ENCODE data around the gene PLXNA1.

PLXNA1 gene

DNA sequence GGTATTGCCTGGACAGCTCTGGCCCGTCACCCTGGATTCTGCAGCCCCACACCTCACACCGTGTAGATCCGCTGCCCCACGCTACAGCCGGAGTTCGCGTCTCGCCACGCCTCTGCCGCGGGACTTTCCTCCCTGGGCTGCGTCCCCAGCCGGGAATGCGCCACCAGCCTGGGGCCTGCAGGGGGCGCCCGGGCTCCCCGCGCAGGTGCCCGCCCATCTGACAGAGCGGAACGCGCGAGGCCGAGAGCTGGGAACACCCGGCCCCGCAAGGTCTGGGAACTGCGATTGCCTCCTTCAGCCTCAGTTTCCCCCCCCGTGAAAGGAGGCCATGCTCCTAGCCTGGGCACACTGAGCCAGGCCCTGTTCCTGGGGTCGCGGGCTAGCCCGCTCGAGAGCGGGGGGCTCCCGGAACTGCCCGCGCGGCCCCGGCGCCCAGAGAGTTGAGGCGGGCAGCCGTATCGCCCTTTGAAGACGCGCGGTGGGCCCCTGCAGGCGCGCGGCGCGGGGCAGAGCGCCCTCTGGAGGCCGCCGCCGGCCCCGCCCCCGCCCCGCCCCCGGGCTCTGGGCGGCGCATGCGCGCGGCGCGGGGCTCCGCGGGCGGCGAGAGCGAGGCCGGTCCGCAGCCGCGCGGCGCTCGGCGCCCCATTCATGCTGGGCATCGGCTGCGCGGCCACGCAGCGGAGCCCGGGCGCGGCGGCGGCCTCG is at the start of gene PLXNA1:
Gene PLXNA1 (plus strand): TSS at position 645 of the 705 bp plus-strand sequence. CDS start 5,479 bp downstream, outside the sequence.
- DNase-seq (ENCODE audit: low spot score) = peak; percentile 50

DNA sequence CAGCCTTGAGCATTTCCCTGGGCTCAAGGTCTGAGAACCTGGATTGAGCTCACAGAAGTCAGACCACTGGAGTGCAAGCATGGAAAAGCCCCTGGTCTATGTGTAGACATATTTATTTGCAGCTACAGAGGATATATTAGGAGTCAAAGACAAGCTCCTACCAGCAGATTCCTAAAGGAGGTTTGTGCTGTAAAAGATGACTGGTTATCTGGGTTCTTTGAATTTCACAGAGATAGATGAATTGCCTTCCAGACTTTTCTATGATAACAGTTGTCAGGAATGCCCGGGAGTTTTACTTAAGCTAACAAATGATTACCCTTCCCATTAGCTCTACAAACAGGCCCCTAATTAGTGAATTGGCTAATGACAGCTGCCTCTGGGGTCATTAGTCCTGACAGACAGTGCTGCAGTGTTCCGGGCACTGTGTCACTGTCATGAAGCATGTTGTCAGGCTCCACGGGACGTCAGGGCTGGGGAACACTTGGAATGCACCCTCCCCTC is 48.8 kb upstream of the PLXNA1 start:
- no peak for DNase-seq (ENCODE audit: low spot score)

DNA sequence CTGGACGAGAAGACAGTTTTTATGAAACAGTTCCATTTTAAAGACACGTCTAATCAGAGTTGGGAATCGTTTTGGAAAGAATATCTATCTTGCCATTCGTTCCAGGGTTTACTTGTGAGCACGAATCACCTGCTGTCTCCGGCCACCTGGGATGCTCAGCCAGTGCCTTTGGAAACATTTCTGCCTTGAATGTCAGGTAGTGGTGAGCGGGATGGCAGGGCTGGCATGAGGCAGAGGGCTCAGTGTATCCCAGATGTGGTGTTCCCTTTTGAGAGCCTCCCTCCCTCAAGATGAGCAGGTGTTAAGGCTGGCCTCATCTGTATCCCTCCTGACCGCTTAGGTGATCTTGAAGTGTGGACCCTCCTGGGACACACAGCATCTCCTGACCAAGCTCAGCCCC is 47.9 kb upstream of the PLXNA1 start:
- DNase-seq (ENCODE audit: low spot score) = no peak

DNA sequence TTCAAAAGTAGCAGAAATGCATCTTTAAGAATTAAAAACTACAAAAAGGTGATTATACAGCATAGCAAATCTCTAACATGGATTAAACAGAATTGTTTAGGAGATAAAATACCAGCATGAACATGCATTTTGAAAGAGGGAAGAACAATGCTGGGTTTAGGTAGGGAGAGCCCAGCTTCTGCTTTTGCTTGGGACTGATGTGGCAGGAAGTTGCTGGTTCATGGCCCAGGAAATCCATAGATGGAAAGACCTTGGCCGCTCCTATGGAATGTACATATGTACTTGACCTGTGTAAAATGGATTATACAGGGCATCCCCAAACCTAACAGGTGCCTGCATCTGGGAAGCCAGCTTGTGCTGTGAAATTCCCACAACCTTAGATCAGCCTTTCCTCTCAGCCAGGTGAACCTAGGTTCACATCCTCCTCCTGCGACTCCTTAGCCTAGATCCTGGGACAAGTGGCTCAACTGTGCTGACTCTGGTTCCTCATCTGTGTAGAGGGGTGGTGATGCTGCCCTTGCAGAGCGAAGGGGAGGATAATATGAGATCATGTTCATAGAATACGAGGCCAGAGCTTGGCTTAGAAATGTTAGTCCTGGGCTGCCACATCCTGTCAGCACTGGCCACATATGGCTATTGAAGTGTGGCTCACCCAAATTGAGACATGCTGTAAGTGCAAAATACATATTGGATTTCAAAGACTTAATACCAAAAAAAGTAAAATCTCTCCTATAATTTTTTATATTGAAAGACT is 47.0 kb upstream of the PLXNA1 start:
- no peak for DNase-seq (ENCODE audit: low spot score)

DNA sequence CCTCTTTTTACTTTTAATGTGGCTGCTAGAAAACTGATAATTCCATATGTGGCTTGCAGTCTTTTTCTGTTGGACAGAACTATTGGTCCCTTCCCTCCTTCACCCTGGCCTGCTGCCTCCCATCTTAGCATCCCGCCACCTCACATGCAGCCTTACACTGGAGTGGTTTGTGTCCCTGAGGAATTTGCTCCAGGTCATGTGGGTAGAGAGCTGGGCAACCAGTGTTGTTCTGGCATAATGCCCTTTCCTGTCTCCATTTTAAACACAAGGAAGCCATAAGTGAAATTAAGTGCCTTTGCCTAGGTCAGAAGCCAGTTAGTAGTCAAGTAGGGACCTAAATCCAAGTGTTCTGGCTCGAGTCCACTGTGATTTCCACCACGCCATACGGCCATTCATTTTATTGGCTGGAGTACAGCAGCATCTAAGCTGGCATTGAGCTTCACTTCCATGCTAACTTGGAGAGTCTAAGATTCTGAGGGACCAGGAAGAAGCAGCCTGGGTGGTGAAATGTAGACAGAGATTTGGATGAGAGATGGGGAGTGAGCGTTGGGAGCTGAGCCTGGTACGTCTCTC is 46.0 kb upstream of the PLXNA1 start:
- DNase-seq (ENCODE audit: low spot score) = no peak

DNA sequence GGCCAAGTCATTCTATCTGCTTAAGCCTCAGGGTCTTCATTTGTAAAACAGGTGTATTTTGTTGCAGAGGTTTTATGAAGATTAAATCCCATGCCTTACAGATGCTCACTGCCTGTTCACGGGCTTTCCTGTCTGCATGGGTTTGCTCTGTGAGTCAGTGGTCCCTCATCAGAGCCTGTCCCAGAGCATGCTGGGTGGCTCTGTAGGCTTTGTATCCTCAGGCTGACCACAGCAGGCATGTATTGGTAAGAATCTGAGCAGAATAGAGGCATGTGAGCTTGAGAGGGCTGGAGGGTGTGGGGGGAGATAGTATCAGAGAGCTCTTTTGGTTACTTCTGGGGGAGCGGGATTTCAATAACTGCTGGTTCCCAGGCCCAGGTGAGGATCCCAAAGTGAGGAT is 45.4 kb upstream of the PLXNA1 start:
- no peak for DNase-seq (ENCODE audit: low spot score)

DNA sequence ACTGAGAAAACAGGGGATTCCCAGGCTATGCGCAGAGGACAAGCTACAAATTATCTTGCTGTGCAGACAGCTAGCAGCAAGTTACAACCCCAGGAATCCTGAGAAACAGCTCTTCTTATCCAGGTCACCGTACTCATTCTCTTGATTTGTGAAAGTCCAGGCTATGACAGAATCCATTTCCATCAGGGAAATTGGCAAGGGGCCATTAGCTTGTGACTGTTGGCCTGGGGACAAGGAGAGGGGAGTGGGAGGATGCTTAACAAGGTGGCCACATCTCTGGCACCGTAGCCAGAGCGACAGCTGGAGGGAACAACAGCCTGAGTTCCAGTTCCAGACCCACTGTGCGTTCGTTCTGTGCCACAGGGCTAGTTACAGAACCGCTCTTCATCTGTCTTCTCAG is 44.9 kb upstream of the PLXNA1 start:
- no peak for DNase-seq (ENCODE audit: low spot score)

DNA sequence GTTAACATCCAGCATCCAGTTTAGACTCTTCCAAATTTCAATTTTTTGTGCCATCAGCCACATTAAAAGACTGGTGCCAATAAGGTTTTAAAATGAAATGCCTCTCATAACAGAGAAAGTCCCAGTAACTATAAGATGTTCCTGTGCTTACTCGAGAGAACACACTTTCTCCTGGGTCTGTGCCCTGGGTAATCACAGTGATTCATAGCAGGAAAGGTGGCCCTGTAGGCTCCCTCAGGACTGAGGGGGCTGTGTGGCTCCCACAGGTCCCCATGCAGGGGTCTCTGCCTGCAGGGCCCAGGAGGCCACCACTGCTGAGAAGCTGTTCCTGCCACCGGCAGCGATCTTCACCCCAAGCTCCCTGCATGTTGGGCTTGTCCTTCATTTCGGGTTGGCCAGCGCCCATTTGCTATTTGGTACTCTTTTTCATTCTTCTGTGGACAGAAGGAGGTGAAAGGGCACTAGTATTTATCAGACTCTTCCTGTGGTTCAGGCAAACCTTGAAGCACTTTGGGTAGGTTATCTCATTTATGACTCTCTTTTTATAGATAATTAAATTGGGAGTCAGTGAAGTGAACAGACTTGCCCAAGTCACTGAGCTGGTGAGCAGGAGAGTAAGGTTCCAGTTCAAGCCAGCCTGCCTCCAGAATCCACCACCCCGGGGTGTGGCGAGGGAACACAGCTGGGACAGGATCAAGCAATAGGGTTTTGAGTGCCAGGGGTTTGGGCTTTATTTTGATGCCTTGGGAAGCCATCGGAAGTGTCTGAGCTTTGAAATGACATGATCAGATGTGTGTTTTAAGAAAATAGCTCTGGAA is 44.2 kb upstream of the PLXNA1 start:
- DNase-seq (ENCODE audit: low spot score) = no peak

DNA sequence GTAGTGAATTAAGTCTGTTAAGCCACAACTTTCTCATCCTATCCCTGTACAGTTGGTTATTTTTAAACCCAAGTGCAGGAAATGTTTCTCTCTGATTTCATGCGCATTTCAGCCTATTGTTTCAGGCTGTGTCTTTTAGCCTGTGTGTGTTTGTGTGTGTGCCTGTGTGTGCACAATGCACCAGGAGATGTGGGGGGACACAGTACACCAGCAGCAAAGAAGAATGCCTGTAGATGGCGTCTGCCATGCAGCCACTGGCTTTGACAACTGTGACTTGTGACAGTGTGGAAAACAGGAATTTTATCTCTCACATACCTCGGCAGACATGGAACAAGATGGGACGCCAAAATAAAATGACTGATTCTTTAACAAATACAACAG is 43.6 kb upstream of the PLXNA1 start:
- no peak for DNase-seq (ENCODE audit: low spot score)

DNA sequence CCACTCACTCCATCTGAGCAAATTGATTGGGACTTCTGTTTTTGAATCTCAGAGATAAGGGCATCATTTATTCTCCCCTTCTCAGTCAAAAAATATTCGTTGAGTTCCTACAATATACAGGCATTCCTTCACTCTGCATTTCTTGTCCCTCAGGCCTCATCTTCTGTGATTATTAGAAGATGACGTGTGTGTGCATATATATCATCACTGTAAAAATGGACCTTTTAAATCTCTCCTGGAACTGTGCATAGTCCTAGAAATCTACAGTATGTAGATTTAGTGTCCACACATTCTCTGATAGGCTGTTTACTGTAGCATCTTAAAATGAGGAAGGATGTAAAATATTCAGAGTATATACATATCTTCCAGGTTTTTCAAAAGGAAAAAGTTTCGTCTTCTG is 43.2 kb upstream of the PLXNA1 start:
- DNase-seq (ENCODE audit: low spot score) = no peak

DNA sequence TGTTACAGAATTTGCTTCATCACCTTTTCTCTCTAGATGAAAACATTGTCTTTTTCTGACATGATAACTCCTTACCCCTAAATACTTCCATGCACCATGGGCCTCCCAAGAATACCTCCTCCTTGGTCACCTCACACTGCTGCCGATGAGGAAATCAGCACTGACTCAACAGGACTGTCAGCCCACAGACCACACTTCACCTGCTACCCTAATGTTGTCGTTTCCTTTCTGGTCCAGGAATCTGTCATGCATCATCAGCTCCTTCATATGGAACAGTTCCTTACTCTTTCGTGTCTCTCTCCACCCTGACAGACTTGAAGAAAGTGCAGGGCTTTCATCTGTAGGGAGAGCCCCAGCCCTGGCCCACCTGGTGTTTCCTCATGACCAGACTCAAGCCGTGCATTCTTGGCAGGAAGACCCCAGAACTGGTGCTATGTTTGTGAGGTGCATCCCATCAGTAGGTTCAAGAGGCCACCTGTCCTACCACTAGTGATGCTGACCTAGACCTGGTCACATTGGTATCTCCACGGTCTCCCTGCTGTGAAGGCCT is 41.1 kb upstream of the PLXNA1 start:
- DNase-seq (ENCODE audit: low spot score) = no peak

DNA sequence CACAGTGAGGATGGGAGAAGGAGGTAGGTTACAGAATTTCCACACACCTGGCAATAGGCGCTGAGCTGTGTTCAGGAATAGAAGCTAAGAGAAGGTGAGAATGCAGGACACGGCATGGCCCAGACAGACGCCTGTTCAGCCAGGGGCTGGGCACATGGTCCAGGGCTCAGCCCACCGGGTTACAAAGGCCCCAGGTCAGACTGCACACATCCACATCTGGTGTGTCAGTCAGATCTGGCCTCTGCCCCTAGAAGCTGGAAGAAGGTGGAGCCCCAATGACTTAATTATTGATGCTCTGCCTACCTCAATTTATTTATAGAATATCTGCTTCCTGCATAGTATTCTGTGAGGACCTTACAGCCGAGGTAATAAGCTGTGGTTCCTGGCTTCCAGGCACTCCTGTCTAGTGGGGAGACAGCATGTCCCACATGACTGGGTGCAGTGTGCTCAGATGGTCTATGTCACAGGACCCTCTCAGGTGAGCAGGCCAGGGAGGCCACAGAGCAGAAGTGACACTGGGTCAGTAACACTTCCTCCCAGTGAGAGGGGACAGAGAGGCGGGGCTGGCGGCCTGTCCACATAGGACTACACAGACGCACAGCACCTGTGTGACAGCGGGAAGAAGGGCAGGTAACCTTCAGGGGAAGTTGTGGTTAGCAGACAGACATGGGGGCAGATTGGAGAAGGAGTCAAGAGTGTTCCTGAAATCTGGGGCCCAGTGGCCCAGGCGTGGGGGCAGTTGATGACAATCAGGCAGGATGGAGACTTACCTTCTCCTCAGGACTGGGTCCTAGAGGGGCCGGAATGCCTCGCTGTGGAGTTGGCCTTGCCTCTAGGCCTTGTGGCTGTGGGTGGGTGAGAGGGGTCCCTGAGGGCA is 38.6 kb upstream of the PLXNA1 start:
- DNase-seq (ENCODE audit: low spot score) = no peak

DNA sequence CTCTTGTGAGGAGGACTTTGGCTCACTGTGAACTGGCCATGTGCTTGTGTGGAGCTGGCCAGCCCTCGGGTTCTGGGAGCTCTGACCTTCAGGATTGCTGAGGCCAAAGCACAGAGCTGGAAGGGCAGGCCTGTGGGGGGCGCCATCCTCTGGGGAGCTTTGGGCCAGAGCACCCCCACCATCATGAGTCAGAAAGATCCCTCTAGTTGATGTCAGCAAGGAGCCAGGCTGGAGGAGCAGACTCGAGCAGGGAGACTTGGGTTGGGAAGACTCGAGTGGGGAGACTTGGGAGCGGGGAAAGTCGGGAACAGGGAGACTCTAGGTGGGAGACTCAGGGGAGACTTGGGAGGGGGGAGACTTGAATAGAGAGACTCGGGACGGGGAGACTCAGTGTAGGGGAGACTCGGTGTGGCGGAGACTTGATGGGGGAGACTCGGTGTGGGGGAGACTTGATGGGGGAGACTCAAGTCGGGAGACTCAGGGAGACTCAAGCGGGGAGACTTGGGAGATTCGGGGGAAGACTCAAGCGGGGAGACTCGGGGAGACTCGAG is 37.7 kb upstream of the PLXNA1 start:
- no peak for DNase-seq (ENCODE audit: low spot score)

DNA sequence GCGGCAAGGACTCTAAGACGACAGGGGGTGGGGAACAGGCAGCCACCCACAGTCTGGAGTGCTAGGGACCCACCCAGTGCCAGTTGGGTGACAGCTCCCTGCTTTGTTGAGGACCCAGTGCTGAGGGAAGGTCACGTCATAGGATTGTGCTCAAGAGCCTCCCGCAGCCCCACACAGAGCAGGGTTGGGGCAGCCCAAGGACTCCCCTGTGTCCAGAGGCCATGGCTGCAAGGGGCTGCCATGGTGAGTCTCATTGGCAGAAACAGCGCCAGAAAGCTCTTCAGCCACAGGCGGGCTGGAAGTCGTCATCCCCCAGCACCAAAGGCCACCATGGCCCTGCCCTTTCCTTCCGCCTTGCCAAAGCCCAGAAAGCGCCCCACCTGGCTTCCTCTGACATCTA is 37.0 kb upstream of the PLXNA1 start:
- no peak for DNase-seq (ENCODE audit: low spot score)

DNA sequence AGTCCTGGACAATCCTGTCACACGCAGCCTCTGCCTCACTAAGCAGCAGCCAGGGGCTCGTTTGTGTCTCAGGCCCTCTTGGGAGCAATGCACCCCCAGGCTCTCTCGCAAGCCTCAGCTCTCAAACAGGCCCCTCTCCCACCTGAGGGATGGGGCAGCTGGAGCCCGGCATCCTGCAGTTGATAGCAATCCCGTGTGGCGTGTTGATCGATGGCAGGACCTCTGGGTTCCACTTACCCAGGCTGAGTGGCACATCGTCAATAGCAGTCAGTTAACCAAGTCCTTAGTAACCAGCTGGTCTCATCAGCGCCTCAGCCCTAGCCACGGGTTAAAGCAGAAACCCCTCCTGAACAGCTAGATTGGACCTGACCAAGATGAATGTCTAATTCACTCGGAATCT is 36.5 kb upstream of the PLXNA1 start:
- no peak for DNase-seq (ENCODE audit: low spot score)

DNA sequence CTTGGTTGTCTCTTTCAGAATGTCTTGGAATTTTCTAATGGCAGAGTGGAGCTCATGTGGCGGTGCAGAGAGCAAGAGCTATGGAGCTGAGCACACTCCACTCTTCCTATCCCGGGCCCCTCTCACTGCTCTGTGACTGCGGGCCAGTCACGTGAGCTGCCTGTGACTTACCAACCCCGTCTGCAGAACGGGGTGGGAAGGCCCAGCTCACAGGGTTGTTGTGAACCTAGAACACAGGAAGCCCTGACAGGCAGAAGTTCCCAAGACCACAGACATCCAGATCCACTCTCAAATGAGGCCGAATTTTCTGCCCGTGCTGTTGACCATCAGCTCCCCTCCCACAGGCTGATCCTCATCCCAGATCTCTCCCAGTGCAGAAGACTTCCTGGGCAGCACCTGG is 35.5 kb upstream of the PLXNA1 start:
- DNase-seq (ENCODE audit: low spot score) = no peak

DNA sequence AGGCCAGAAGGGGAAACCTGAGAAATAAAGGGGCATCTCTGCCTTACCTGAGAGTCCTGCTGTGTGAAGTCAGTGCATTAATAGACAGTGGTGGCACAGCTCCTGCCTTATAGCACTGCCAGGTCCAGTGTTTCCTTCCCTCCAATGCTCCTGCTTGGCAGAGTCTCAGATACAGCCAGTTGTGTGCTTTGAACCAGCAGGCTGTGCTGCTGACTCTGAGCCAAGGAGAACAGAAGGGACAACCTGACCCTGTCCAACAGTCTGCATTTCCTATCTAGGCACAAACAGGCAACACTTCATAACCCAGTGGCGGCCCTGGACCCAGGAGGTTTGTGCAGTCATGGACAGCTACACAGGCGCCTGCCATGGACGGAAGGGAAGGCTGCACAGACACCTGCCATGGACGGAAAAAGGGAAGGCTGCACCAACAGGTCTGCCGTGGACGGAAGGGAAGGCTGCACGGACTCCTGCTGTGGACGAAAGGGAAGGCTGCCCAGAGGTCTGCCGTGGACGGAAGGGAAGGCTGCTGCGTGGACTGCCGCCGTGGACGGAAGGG is 33.9 kb upstream of the PLXNA1 start:
- no peak for DNase-seq (ENCODE audit: low spot score)

DNA sequence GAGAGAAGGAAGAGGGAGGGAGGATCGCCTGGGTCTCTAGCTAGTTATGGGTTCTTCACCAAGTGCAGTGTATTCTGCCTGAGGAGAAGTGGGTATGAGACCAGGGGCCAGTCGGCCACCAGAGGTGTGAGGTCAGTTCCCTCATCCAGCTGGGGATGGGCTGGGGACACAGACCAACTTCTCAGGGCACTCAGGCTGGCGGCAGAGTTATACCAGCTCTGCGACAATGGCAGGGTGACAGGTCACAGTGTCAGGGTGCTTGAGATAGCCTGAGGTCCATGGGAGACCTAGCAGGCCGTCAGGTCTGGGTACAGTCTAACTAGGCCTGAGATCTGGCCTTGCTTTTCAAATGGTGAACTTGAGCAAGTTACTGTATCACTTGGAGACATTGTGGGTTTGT is 31.4 kb upstream of the PLXNA1 start:
- no peak for DNase-seq (ENCODE audit: low spot score)

DNA sequence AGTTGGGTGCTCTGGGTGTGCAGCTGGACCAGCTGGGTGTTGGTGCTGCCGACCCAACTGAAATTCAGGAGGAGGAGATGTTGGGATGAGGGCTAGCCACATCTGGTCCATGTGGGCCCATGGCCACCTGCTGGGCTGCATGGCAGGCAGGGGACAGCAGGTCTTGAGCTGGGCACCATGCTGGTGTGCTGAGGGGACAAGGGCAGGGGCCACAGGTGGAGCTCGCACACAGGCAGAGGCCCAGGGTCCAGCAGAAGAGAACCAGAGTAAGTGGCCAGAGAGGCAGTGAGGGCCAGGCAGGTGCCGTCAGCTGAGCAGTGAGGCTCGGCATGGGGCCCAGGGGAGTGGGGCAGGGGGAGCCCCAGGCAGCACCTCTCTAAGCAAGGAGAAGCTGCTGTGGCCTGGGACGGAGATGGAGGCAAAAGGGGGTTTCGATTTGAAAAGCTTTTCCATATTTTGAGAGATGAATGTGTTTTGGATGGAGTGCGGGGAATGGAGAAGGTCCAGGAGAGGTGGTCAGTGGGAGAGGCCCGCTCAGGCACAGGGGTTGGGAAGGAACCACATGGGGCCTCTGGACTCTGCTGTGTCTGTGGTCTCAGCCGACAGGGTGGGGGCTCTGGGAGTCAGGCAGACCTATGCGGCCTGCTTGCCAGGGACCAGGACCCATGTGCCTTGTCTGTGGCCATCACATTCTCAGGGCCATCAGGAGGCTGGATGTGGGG is 30.5 kb upstream of the PLXNA1 start:
- DNase-seq (ENCODE audit: low spot score) = no peak
